Mesendoderm (in vitro differentiated cells): Measurements from ENCODE around the gene PCOLCE2.

Experiments
- DNase-seq: peaks from one replicate; pipeline ENCODE4 v3.0.0; 2013
- H2AK5ac ChIP-seq: 2 replicates; pipeline ENCODE4 v1.6.1; 2013; ENCODE audit warnings: low read length, inconsistent platforms
- H2BK120ac ChIP-seq: 2 replicates; pipeline ENCODE4 v1.6.1; 2013; ENCODE audit warnings: low read depth, mild to moderate bottlenecking, low read length, moderate library complexity, mixed read lengths
- H2BK15ac ChIP-seq: replicated peaks from 2 replicates; pipeline ENCODE4 v1.6.1; 2013; ENCODE audit warnings: low read depth, mild to moderate bottlenecking, moderate library complexity
- H2BK5ac ChIP-seq: 2 replicates; pipeline ENCODE4 v1.6.1; 2013; ENCODE audit warnings: low read length, inconsistent platforms
- H3K18ac ChIP-seq: 2 replicates; pipeline ENCODE4 v1.6.1; 2013; ENCODE audit warnings: mild to moderate bottlenecking, low read length, mixed read lengths
- H3K23ac ChIP-seq: one replicate; pipeline ENCODE4 v1.6.1; 2013; ENCODE audit warnings: low read length
- H3K27ac ChIP-seq: 2 replicates; pipeline ENCODE4 v1.5.1; 2013; ENCODE audit warnings: low read depth, mild to moderate bottlenecking, inconsistent platforms, low read length, moderate library complexity
- H3K27me3 ChIP-seq: 2 replicates; pipeline ENCODE4 v1.6.1; 2013; ENCODE audit warnings: low read length, control low read depth, mild to moderate bottlenecking, inconsistent platforms; ENCODE audit not compliant: insufficient read depth, poor library complexity
- H3K36me3 ChIP-seq: 2 replicates; pipeline ENCODE4 v1.6.1; 2013; ENCODE audit warnings: low read length, inconsistent platforms; ENCODE audit not compliant: control insufficient read depth, insufficient read depth
- H3K4ac ChIP-seq: one replicate; pipeline ENCODE4 v1.6.1; 2013; ENCODE audit warnings: low read depth, mild to moderate bottlenecking, low read length, moderate library complexity
- H3K4me1 ChIP-seq: 2 replicates; pipeline ENCODE4 v1.6.1; 2013; ENCODE audit warnings: low read depth, low read length, inconsistent platforms; ENCODE audit not compliant: control insufficient read depth
- H3K4me2 ChIP-seq: 2 replicates; pipeline ENCODE4 v1.6.1; 2013; ENCODE audit warnings: low read length
- H3K4me3 ChIP-seq: 2 replicates; pipeline ENCODE4 v1.5.1; 2013; ENCODE audit warnings: mild to moderate bottlenecking, low read length
- H3K56ac ChIP-seq: one replicate; pipeline ENCODE4 v1.6.1; 2013; ENCODE audit warnings: low read length
- H3K79me1 ChIP-seq: 2 replicates; pipeline ENCODE4 v1.6.1; 2013; ENCODE audit warnings: low read length, inconsistent platforms
- H3K79me2 ChIP-seq: 2 replicates; pipeline ENCODE4 v1.6.1; 2013; ENCODE audit warnings: mild to moderate bottlenecking, low read length; ENCODE audit not compliant: control insufficient read depth, insufficient read depth
- H3K9ac ChIP-seq: 2 replicates; pipeline ENCODE4 v1.6.1; 2013; ENCODE audit warnings: low read length, inconsistent platforms
- H4K5ac ChIP-seq: one replicate; pipeline ENCODE4 v1.6.1; 2013; ENCODE audit warnings: low read length
- H4K8ac ChIP-seq: one replicate; pipeline ENCODE4 v1.6.1; 2013; ENCODE audit warnings: low read depth, mild to moderate bottlenecking, control low read depth, low read length, moderate library complexity
- WGBS: extraction: QIAGEN DNeasy Blood & Tissue Kit; methylation state at CpG from one replicate; pipeline ENCODE4 v1.1.7; 2013; ENCODE audit warnings: low lambda C conversion rate, missing lambda C conversion rate; ENCODE audit not compliant: insufficient coverage; ENCODE audit errors: extremely low coverage; 5-methylcytosine and 5-hydroxymethylcytosine counted together

Gene PCOLCE2

GRCh38 chr3:142858043-142858442 is 30.8 kb downstream of the PCOLCE2 start:
- no peak overlapping the region for H3K4me2 ChIP-seq
- no peak overlapping the region for H3K27ac ChIP-seq
- no peak for DNase-seq
- H2AK5ac ChIP-seq, result no peak overlapping the region
- H3K56ac ChIP-seq, result no peak overlapping the region
- H2BK5ac ChIP-seq, result no peak overlapping the region
- no peak overlapping the region for H3K4ac ChIP-seq
- no peak overlapping the region for H4K8ac ChIP-seq
- H2BK15ac ChIP-seq, result no peak overlapping the region
- H3K27me3 ChIP-seq, result no peaks in the 10 kb centered on the region
- H3K79me1 ChIP-seq, result no peaks in the 10 kb centered on the region
- no peak overlapping the region for H2BK120ac ChIP-seq
- no peak overlapping the region for H3K23ac ChIP-seq
- no peak overlapping the region for H3K18ac ChIP-seq
- H3K36me3 ChIP-seq, result no peaks in the 10 kb centered on the region
- H3K79me2 ChIP-seq, result no peaks in the 10 kb centered on the region
- H3K9ac ChIP-seq, result no peak overlapping the region
- H4K5ac ChIP-seq, result no peak overlapping the region
- WGBS, result no CpG with 5 or more reads among the region's 3 CpGs
- H3K4me3 ChIP-seq, result no peak overlapping the region
- peaks cover 3% of the 10 kb centered on the region for H3K4me1 ChIP-seq

GRCh38 chr3:142857056-142857455 is 31.8 kb downstream of the PCOLCE2 start:
- H3K23ac ChIP-seq, result no peak overlapping the region
- no peak overlapping the region for H2BK120ac ChIP-seq
- H2BK5ac ChIP-seq, result no peak overlapping the region
- H4K8ac ChIP-seq, result no peak overlapping the region
- no CpG with 5 or more reads among the region's 6 CpGs for WGBS
- H3K4me3 ChIP-seq, result no peak overlapping the region
- H3K27me3 ChIP-seq, result no peaks in the 10 kb centered on the region
- H3K9ac ChIP-seq, result no peak overlapping the region
- no peaks in the 10 kb centered on the region for H3K79me2 ChIP-seq
- no peaks in the 10 kb centered on the region for H3K79me1 ChIP-seq
- no peak overlapping the region for H3K27ac ChIP-seq
- H3K18ac ChIP-seq, result no peak overlapping the region
- H3K4me1 ChIP-seq, result peaks cover 1% of the 10 kb centered on the region
- DNase-seq, result peak; percentile 87
- H2BK15ac ChIP-seq, result no peak overlapping the region
- no peak overlapping the region for H2AK5ac ChIP-seq
- no peak overlapping the region for H3K56ac ChIP-seq
- no peak overlapping the region for H3K4me2 ChIP-seq
- no peak overlapping the region for H4K5ac ChIP-seq
- no peaks in the 10 kb centered on the region for H3K36me3 ChIP-seq
- H3K4ac ChIP-seq, result no peak overlapping the region

GRCh38 chr3:142853270-142854168 is 35.4 kb downstream of the PCOLCE2 start:
- H3K23ac ChIP-seq, result no peak overlapping the region
- H4K5ac ChIP-seq, result no peak overlapping the region
- H3K56ac ChIP-seq, result no peak overlapping the region
- H2AK5ac ChIP-seq, result no peak overlapping the region
- no peaks in the 10 kb centered on the region for H3K79me1 ChIP-seq
- no peak overlapping the region for H4K8ac ChIP-seq
- no peaks in the 10 kb centered on the region for H3K4me1 ChIP-seq
- no peak overlapping the region for H3K18ac ChIP-seq
- no peaks in the 10 kb centered on the region for H3K36me3 ChIP-seq
- H3K79me2 ChIP-seq, result no peaks in the 10 kb centered on the region
- no peaks in the 10 kb centered on the region for H3K27me3 ChIP-seq
- no peak overlapping the region for H3K4me2 ChIP-seq
- no peak overlapping the region for H2BK15ac ChIP-seq
- no peak overlapping the region for H2BK5ac ChIP-seq
- H3K27ac ChIP-seq, result no peak overlapping the region
- no peak overlapping the region for H2BK120ac ChIP-seq
- no peak for DNase-seq
- no peak overlapping the region for H3K9ac ChIP-seq
- H3K4me3 ChIP-seq, result no peak overlapping the region
- WGBS, result no CpG with 5 or more reads among the region's 10 CpGs
- H3K4ac ChIP-seq, result no peak overlapping the region

GRCh38 chr3:142852009-142852408 is 36.9 kb downstream of the PCOLCE2 start:
- no peak overlapping the region for H3K18ac ChIP-seq
- no peak overlapping the region for H2BK15ac ChIP-seq
- H3K27me3 ChIP-seq, result no peaks in the 10 kb centered on the region
- H3K4me2 ChIP-seq, result no peak overlapping the region
- H2BK5ac ChIP-seq, result no peak overlapping the region
- H3K23ac ChIP-seq, result no peak overlapping the region
- H4K8ac ChIP-seq, result no peak overlapping the region
- H3K79me1 ChIP-seq, result no peaks in the 10 kb centered on the region
- H3K4me1 ChIP-seq, result no peaks in the 10 kb centered on the region
- H3K9ac ChIP-seq, result no peak overlapping the region
- no peak overlapping the region for H4K5ac ChIP-seq
- no peak overlapping the region for H3K27ac ChIP-seq
- no CpG with 5 or more reads among the region's 4 CpGs for WGBS
- no peak overlapping the region for H2BK120ac ChIP-seq
- H3K79me2 ChIP-seq, result no peaks in the 10 kb centered on the region
- DNase-seq, result no peak
- H2AK5ac ChIP-seq, result no peak overlapping the region
- no peak overlapping the region for H3K56ac ChIP-seq
- H3K4ac ChIP-seq, result no peak overlapping the region
- no peak overlapping the region for H3K4me3 ChIP-seq
- H3K36me3 ChIP-seq, result no peaks in the 10 kb centered on the region

- H3K4me1 ChIP-seq, result no peaks in the 10 kb centered on the region
- no peak overlapping the region for H3K4me3 ChIP-seq
- H4K8ac ChIP-seq, result no peak overlapping the region
- no CpG with 5 or more reads among the region's 2 CpGs for WGBS
- no peak overlapping the region for H2AK5ac ChIP-seq
- H3K79me2 ChIP-seq, result no peaks in the 10 kb centered on the region
- no peak overlapping the region for H3K4ac ChIP-seq
- no peak overlapping the region for H3K9ac ChIP-seq
- H2BK15ac ChIP-seq, result no peak overlapping the region
- no peaks in the 10 kb centered on the region for H3K36me3 ChIP-seq
- H3K79me1 ChIP-seq, result no peaks in the 10 kb centered on the region
- H3K27me3 ChIP-seq, result no peaks in the 10 kb centered on the region
- peak; percentile 47 for DNase-seq
- H4K5ac ChIP-seq, result no peak overlapping the region
- H3K18ac ChIP-seq, result no peak overlapping the region
- no peak overlapping the region for H2BK120ac ChIP-seq
- H3K4me2 ChIP-seq, result no peak overlapping the region
- H3K23ac ChIP-seq, result no peak overlapping the region
- H2BK5ac ChIP-seq, result no peak overlapping the region
- no peak overlapping the region for H3K27ac ChIP-seq
- H3K56ac ChIP-seq, result no peak overlapping the region
Observed at GRCh38 chr3:142850395-142851023, 38.4 kb downstream of the PCOLCE2 start.
